Adrenal gland (tissue), 12 donors: ENCODE results near the gene PDLIM5. TPM values are rescaled to one million over a fixed set of nuclear protein-coding genes. Genes with fewer than 3 reads are reported as not detected.

Experiments
- DNase-seq, 7 donors: peaks; one replicate each; pipeline ENCODE4 v3.0.0-alpha.2; 2019 to 2020
- H3K27ac ChIP-seq, 5 donors: fragments of 200-600 bp; sonication (generic) in 4 of 5; 1 replicate in 3 of 5; 2 replicates in 2 of 5; pipeline versions ENCODE4 v1.5.1 to v1.8.0; 2016 to 2020; ENCODE audit warnings: mild to moderate bottlenecking in 1 of 5
- H3K27me3 ChIP-seq: fragments of 200-600 bp; 2 replicates; pipeline ENCODE4 v1.8.0; 2021
- H3K36me3 ChIP-seq, 2 donors: fragments of 200-600 bp; replicated peaks in 1 of 2; 1 replicate in 1 of 2; 2 replicates in 1 of 2; pipeline versions ENCODE4 v1.5.1 to v1.8.0; 2018 to 2022
- H3K4me1 ChIP-seq, 2 donors: fragments of 200-600 bp; replicated peaks in 1 of 2; 1 replicate in 1 of 2; 2 replicates in 1 of 2; pipeline versions ENCODE4 v1.5.1 to v1.8.0; 2018 to 2021
- H3K4me3 ChIP-seq, 4 donors: fragments of 200-600 bp; sonication (generic) in 3 of 4; one replicate each; pipeline ENCODE4 v1.5.1; 2016 to 2018
- H3K9me3 ChIP-seq, 3 donors: fragments of 200-600 bp; sonication (generic) in 1 of 3; replicated peaks in 1 of 3; 1 replicate in 2 of 3; 2 replicates in 1 of 3; pipeline versions ENCODE4 v1.5.1 to v1.8.0; 2016 to 2021
- CTCF ChIP-seq, 6 experiments: fragments of 450-650 bp in 4 of 6; fragments of 200-600 bp in 2 of 6; sonication (generic) in 1 of 6; IDR thresholded peaks; 1 replicate in 5 of 6; 2 replicates in 1 of 6; pipeline versions ENCODE4 v1.5.1 to v1.8.0; 2016 to 2021; ENCODE audit warnings: antibody characterized with exemption in 6 of 6, mild to moderate bottlenecking in 2 of 6, moderate library complexity in 1 of 6
- POLR2A ChIP-seq, 2 donors: fragments of 450-650 bp; IDR thresholded peaks; one replicate each; pipeline ENCODE4 v1.6.1; 2017; ENCODE audit warnings: antibody characterized with exemption in 2 of 2, mild to moderate bottlenecking in 2 of 2, moderate library complexity in 1 of 2
- WGBS, 4 donors: extraction: QIAGEN DNeasy Blood & Tissue Kit in 2 of 4; methylation state at CpG; one replicate each; pipeline versions ENCODE4 v1.1.5 to v1.1.7; 2013 to 2017; 5-methylcytosine and 5-hydroxymethylcytosine counted together
- intact Hi-C, 2 donors: fragments of 100-400 bp; cut with DNase I; formaldehyde crosslinking; loops; one replicate each; pipeline versions ENCODE4 v1.14.1 to v1.15.0; 2022 to 2023
- polyA plus RNA-seq, 3 donors: library from polyadenylated mRNA; stranded (reverse); fragments of 200-250 nt in 2 of 3; fragments of 350-450 nt in 1 of 3; fragmentation: Illumina TruSeq in 1 of 3; extraction: RNeasy Lipid Tissue Mini Kit (QIAGEN cat#74804) in 1 of 3; gene quantifications; one replicate each; pipeline ENCODE4 v1.2.3, GENCODE V29; 2013 to 2014
- total RNA-seq, 9 donors: library from RNA; depleted of rRNA in 4 of 9; stranded (reverse); fragments of >200 nt in 4 of 9; fragments of 120-200 nt in 1 of 9; fragmentation: NEBNext Ultra II Directional in 1 of 9; extraction: Animal tissue kit (Norgen Biotek cat#: 25700) in 1 of 9; gene quantifications; one replicate each; pipeline versions ENCODE4 v1.1.0 to v1.2.4, GENCODE V29; 2013 to 2023
- donor health status: healthy with polysubstance abuse.
- donor health status: Bipolar disorder and iron deficiency.
- donor health status: DM: yes; HTN: yes; CAD: no.
- donor health status: DM: no; HTN: no; CAD: no.
- donor health status: DM: no; HTN: no; CAD: no.
- donor health status: DM: yes; HTN: yes; CAD: no.

PDLIM5 gene
- total and polyA plus RNA-seq, 12 donors: 26.2 to 150 (median 84.0) TPM

- Histone ChIP-seq H3K9me3 (no peaks in the 10 kb centered on the region), H3K4me3 (no peak overlapping the region), H3K4me1 (no peaks in the 10 kb centered on the region), H3K36me3 (no peaks in the 10 kb centered on the region), H3K27ac (no peak overlapping the region), H3K27me3 (no peaks in the 10 kb centered on the region)
- 64 to 77% (median 68%) methylated on average over 2 of the region's 2 CpGs for WGBS, 4 donors
- TF ChIP-seq POLR2A (IDR thresholded peaks at IDR 0.05) (no peak), CTCF (IDR thresholded peaks at IDR 0.05) (no peak)
- DNase-seq: no peak
- intact Hi-C loops: no loop called here
These were observed 12.1 kb upstream of the PDLIM5 start for GRCh38 chr4:94439606-94440005.

DNA sequence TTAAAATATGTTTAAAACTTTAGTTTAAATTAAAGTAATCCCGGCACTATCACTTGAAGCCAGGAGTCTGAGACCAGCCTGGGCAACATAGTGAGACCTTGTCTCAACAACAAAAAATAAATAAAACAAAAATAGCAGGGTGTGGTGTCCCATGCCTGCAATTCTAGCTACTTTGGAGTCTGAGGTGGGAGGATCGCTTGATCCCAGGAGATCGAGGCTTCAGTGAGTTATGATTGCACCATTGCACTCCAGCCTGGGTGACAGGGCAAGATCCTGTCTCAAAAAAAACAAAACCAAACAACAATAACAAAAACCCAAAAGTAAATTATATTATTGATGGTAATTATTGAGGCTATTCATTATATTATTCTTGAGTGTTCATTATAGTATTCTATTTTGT lies 9.9 kb upstream of the PDLIM5 start:
- no peak for TF ChIP-seq POLR2A (IDR thresholded peaks at IDR 0.05)
- TF ChIP-seq CTCF (IDR thresholded peaks at IDR 0.05): no peak
- H3K27ac ChIP-seq: no peak overlapping the region
- H3K4me3 ChIP-seq: no peak overlapping the region
- intact Hi-C loops: no loop called here
- no peaks in the 10 kb centered on the region for H3K27me3 ChIP-seq
- no peaks in the 10 kb centered on the region for H3K9me3 ChIP-seq
- H3K36me3 ChIP-seq: no peaks in the 10 kb centered on the region
- no peak for DNase-seq
- 91 to 97% (median 93%) methylated on average over 3 of the region's 3 CpGs for WGBS, 4 donors
- no peaks in the 10 kb centered on the region for H3K4me1 ChIP-seq

GRCh38 chr4:94442251-94442650 lies 9.5 kb upstream of the PDLIM5 start:
- 85 to 93% (median 91%) methylated on average over 1 of the region's 1 CpG for WGBS, 4 donors
- intact Hi-C loops: no loop called here

GRCh38 chr4:94446386-94446785 lies 5.4 kb upstream of the PDLIM5 start:
- Histone ChIP-seq H3K36me3 (no peaks in the 10 kb centered on the region), H3K4me1 (peaks cover 0 to 5% of the 10 kb centered on the region in 2 donors)
- intact Hi-C loops: no loop called here

More at GRCh38 chr4:94442251-94442650, 9.5 kb upstream of the PDLIM5 start:
- Histone ChIP-seq H3K27ac (no peak overlapping the region), H3K9me3 (no peaks in the 10 kb centered on the region), H3K27me3 (no peaks in the 10 kb centered on the region), H3K4me1 (no peaks in the 10 kb centered on the region), H3K36me3 (no peaks in the 10 kb centered on the region), H3K4me3 (no peak overlapping the region)
- TF ChIP-seq POLR2A (IDR thresholded peaks at IDR 0.05) (no peak), CTCF (IDR thresholded peaks at IDR 0.05) (no peak)
- no peak for DNase-seq

More at GRCh38 chr4:94446386-94446785, 5.4 kb upstream of the PDLIM5 start:
- Histone ChIP-seq H3K27ac (no peak overlapping the region), H3K9me3 (no peaks in the 10 kb centered on the region), H3K27me3 (no peaks in the 10 kb centered on the region), H3K4me3 (no peak overlapping the region)
- TF ChIP-seq CTCF (IDR thresholded peaks at IDR 0.05) (no peak), POLR2A (IDR thresholded peaks at IDR 0.05) (no peak)
- WGBS, 4 donors: 71 to 88% (median 78%) methylated on average over 3 of the region's 3 CpGs
- no peak for DNase-seq
